T follicular helper cell (primary cell): ENCODE data around the gene CCDC197.

ENCODE experiments used
- DNase-seq: peaks from one replicate; pipeline ENCODE4 v3.0.0-alpha.2; 2020; ENCODE audit warnings: low read depth

Gene CCDC197

GRCh38 chr14:94043111-94043755 is 46.1 kb downstream of the CCDC197 start:
- DNase-seq = no peak

- DNase-seq = no peak
Observed at GRCh38 chr14:94043756-94044475, 46.8 kb downstream of the CCDC197 start.

- DNase-seq = no peak
Observed at GRCh38 chr14:94044476-94045091, 47.5 kb downstream of the CCDC197 start.

- no peak for DNase-seq
Observed at GRCh38 chr14:94045101-94045500, 48.0 kb downstream of the CCDC197 start.

GRCh38 chr14:94045563-94046345 is 48.7 kb downstream of the CCDC197 start:
- no peak for DNase-seq

DNA sequence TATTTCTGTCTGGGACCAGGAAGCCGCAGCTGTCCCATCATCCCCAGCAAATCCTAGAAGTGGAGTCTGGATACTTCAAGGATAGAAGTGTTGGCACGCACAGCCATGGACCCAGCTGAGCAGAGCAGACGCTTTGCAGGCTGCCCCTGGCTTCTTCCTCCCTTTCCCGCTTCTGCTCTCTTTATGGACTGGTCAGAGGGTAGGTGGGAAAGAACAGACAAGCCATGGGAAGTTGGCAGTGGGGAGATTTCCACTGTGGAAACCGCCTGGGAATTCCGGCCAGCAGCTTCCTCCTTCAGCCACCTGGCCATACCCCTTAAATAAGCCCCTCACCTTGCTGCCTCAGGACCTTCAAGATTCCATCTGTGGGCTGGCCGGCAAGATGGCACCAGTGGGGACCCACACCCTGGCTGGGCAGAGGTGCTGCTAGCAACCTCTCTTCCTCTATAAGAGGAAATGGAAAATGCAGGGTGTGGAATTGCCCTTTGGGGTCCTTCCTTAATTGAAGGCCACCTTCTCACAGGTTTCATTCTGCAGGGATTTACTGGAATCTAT is 49.7 kb downstream of the CCDC197 start:
- DNase-seq = no peak

GRCh38 chr14:94047581-94047980 is 50.5 kb downstream of the CCDC197 start:
- no peak for DNase-seq

- DNase-seq = no peak
Observed at GRCh38 chr14:94048691-94049624, 51.9 kb downstream of the CCDC197 start.

GRCh38 chr14:94049625-94050023 is 52.5 kb downstream of the CCDC197 start:
- no peak for DNase-seq

DNA sequence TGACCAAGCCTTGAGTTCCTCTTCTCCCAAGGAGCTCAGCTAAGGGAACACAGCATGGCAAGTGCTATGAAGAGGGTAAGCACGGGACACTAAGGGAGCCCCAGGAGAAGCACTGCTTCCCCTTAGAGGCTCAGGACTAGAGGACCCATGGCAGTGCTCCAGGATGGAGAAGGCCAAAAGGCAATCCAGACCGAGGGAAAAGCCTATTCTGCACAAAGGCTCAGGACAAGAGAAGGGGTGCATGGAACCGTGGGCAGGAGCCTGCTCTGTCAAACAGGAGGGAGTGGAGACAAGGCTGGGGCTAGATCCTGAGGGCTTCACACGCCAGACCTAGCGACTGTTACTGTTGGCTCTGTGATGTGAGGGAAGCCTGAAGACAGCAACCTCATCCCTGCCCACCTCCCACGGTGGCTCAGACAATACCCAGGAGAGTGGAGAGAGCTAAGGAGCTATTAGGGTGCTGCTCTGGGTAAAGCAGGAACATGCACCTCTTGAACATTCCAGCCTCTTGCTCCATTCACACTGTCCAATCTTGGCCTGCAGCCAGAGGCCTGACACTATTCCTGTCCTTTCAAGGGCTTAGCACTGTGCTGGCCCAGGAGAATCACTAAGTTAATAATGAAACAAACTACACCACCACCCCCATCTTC is 53.3 kb downstream of the CCDC197 start:
- no peak for DNase-seq

- no peak for DNase-seq
Observed at GRCh38 chr14:94051115-94051514, 54.0 kb downstream of the CCDC197 start.

- no peak for DNase-seq
Observed at GRCh38 chr14:94051779-94052178, 54.7 kb downstream of the CCDC197 start.

DNA sequence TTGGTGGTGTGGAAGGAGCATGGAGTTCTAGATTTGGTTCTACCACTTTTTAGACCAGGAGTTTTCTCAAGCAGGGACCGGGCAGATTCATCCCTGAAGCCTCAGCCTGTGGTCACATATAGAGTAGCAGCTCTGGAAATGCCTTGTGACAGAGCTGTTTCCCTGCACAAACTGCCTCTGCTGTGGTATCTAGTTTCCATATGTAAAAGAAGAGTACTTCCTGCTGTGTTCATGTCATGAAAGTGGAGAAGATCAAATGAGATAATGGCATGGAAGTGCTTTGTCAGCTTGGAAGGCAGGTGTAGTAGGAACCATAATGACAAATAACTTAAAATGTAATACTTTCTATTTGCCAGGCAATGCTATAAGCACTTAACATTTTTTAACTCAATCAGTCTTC is 55.1 kb downstream of the CCDC197 start:
- DNase-seq = no peak

DNA sequence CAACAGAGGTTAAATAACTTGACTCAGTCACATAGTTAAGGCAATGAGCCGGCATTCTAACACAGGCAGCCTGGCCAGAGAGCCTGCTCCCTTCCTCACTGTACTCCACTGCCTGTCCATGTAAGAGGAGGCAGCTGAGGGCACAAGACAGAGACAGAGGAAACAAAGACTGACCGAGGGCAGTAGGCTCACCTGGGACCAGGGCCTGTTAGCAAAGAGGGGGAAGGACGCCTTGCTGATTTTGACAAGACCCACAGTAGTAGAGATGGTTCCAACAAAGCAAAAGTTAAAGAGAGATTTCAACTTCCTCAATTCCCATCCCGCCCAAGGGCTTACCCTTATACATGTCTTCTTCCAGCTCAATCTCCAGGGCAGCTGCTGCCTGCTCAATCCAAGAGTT is 55.6 kb downstream of the CCDC197 start:
- DNase-seq = no peak

GRCh38 chr14:94054401-94054800 is 57.3 kb downstream of the CCDC197 start:
- no peak for DNase-seq

DNA sequence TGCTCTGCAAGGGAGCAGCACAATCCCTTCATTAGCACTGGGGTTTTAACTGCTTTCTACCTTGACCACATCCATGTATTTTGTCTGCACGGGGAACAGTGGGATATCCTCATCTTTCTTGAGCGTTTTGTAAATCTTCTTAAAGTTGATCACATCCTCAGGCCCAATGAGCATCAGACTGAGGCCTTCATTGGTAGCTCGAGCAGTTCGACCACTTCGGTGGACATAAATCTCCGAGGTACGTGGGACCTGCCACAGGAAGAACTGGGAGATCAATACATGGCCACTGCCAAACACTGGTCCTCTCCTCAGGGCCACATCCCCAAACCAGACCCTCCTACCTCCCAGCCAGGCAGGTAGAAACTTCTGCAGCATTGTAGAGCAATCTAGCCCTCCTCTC is 57.8 kb downstream of the CCDC197 start:
- no peak for DNase-seq

GRCh38 chr14:94056579-94057308 is 59.6 kb downstream of the CCDC197 start:
- DNase-seq = no peak

DNA sequence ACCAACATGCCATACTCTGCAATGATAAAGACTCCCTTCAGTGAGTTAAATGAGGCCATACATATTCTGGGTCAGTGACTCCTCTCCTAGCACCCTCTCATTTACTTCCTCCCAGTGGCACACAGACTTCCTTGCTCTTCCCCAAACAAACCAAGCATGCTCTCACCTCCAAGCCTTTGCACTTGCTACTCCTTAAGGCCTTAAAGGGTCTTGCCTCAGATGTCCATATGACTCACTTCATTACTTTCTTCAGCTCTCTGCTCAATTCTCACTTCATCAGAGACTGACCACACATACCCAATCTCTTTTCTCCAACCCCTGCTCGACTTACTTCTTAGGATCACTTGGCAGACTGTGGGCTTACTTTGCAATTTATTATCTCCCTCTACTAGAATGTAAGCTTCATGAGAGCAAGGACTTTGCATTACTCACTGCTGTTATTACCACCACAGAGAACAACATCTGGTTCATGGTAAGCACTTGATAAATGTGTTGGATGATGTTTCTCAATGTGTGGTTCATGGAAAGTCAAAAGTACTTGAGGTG is 61.1 kb downstream of the CCDC197 start:
- DNase-seq = no peak
